Panc1 (cell line): ENCODE measurements around the gene SHKBP1.

Source experiments
- POLR2AphosphoS5 ChIP-seq: IDR thresholded peaks from 2 replicates; pipeline ENCODE4 v1.6.1; 2012; ENCODE audit warnings: mild to moderate bottlenecking, low read depth, low read length, moderate library complexity
- SIN3A ChIP-seq: IDR thresholded peaks from 2 replicates; pipeline ENCODE4 v1.6.1; 2012; ENCODE audit warnings: low read depth, mild to moderate bottlenecking, low read length, moderate library complexity, borderline replicate concordance; ENCODE audit not compliant: insufficient read depth
- TCF7L2 ChIP-seq: IDR thresholded peaks from 2 replicates; pipeline ENCODE4 v1.6.1; 2011; ENCODE audit warnings: mild to moderate bottlenecking, low read depth, low read length, inconsistent platforms
- TF ChIP-seq, protein P1 (sequence below): fragments of 450-650 bp; IDR thresholded peaks from 2 replicates; pipeline ENCODE4 v1.5.1; 2017; ENCODE audit warnings: mild to moderate bottlenecking
- TF ChIP-seq, protein P2 (sequence below), 2 experiments: IDR thresholded peaks; 2 replicates each; pipeline ENCODE4 v1.6.1; 2011 to 2012; ENCODE audit warnings: low read depth in 2 of 2, control low read depth in 1 of 2, low read length in 1 of 2, mild to moderate bottlenecking in 1 of 2, moderate library complexity in 1 of 2; ENCODE audit not compliant: insufficient read depth in 1 of 2

DNA sequence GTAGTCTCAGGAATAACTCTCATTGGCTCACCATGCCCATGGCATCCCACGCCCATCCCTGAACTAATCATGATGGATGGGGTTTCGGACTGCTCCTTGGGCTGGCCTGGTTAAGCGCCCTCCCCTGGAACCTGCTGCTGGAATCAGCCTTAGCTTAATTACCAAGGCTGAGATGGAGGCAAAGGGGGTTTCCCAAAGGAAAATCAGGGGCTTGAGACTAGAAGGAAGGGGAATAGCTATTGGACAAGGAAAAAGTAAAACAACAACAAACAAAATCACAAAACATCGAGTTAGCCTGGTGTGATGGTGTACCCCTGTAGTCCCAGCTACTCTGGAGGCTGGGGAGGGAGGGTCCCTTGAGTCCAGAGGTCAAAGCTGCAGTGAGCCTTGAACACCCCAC is 25.7 kb upstream of the SHKBP1 start:
- TF ChIP-seq, protein P1, sequence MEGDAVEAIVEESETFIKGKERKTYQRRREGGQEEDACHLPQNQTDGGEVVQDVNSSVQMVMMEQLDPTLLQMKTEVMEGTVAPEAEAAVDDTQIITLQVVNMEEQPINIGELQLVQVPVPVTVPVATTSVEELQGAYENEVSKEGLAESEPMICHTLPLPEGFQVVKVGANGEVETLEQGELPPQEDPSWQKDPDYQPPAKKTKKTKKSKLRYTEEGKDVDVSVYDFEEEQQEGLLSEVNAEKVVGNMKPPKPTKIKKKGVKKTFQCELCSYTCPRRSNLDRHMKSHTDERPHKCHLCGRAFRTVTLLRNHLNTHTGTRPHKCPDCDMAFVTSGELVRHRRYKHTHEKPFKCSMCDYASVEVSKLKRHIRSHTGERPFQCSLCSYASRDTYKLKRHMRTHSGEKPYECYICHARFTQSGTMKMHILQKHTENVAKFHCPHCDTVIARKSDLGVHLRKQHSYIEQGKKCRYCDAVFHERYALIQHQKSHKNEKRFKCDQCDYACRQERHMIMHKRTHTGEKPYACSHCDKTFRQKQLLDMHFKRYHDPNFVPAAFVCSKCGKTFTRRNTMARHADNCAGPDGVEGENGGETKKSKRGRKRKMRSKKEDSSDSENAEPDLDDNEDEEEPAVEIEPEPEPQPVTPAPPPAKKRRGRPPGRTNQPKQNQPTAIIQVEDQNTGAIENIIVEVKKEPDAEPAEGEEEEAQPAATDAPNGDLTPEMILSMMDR = no peak
- TF ChIP-seq POLR2AphosphoS5 (no peak), TCF7L2 (no peak), SIN3A (no peak)
- TF ChIP-seq, protein P2, sequence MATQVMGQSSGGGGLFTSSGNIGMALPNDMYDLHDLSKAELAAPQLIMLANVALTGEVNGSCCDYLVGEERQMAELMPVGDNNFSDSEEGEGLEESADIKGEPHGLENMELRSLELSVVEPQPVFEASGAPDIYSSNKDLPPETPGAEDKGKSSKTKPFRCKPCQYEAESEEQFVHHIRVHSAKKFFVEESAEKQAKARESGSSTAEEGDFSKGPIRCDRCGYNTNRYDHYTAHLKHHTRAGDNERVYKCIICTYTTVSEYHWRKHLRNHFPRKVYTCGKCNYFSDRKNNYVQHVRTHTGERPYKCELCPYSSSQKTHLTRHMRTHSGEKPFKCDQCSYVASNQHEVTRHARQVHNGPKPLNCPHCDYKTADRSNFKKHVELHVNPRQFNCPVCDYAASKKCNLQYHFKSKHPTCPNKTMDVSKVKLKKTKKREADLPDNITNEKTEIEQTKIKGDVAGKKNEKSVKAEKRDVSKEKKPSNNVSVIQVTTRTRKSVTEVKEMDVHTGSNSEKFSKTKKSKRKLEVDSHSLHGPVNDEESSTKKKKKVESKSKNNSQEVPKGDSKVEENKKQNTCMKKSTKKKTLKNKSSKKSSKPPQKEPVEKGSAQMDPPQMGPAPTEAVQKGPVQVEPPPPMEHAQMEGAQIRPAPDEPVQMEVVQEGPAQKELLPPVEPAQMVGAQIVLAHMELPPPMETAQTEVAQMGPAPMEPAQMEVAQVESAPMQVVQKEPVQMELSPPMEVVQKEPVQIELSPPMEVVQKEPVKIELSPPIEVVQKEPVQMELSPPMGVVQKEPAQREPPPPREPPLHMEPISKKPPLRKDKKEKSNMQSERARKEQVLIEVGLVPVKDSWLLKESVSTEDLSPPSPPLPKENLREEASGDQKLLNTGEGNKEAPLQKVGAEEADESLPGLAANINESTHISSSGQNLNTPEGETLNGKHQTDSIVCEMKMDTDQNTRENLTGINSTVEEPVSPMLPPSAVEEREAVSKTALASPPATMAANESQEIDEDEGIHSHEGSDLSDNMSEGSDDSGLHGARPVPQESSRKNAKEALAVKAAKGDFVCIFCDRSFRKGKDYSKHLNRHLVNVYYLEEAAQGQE (IDR thresholded peaks at IDR 0.05; ENCODE audit: insufficient read depth in 1 of 2, low read depth in 2 of 2, low read length in 1 of 2) = no peak
